ENCODE measurements around the gene CAMKMT. TPM values are rescaled to one million over a fixed set of nuclear protein-coding genes. Genes with fewer than 3 reads are reported as not detected.
"Not testable (repeated sequence)": the region's sequence is repeated elsewhere in the genome, so short reads cannot be mapped to it uniquely, and the experiment has no call there.

The CAMKMT gene
- total RNA-seq, 2 donors from 2014 or later: 12.0 to 12.6 TPM

- no peak for DNase-seq (ENCODE audit: low spot score)
- intact Hi-C loops (cut with DNase I): no loop called here
Observed at GRCh38 chr2:44570271-44570670, 208.5 kb downstream of the CAMKMT start.

GRCh38 chr2:44570777-44571176 is 209.0 kb downstream of the CAMKMT start:
- no peak for DNase-seq (ENCODE audit: low spot score)
- intact Hi-C loops (cut with DNase I): no loop called here

- no peak for DNase-seq (ENCODE audit: low spot score)
- intact Hi-C loops (cut with DNase I): no loop called here
Observed at GRCh38 chr2:44572196-44572900, 210.6 kb downstream of the CAMKMT start.

GRCh38 chr2:44573996-44574395 is 212.2 kb downstream of the CAMKMT start:
- no peak for DNase-seq (ENCODE audit: low spot score)
- intact Hi-C loops (cut with DNase I): no loop called here

GRCh38 chr2:44578471-44579093 is 216.8 kb downstream of the CAMKMT start:
- no peak for DNase-seq (ENCODE audit: low spot score)

GRCh38 chr2:44579115-44579836 is 217.5 kb downstream of the CAMKMT start:
- no peak for DNase-seq (ENCODE audit: low spot score)
- intact Hi-C loops (cut with DNase I): no loop called here

More at GRCh38 chr2:44578471-44579093, 216.8 kb downstream of the CAMKMT start:
- intact Hi-C loops (cut with DNase I): no loop called here

- no peak for DNase-seq (ENCODE audit: low spot score)
- intact Hi-C loops (cut with DNase I): loop anchor here in 1 of 2 donors (10.0 kb wide), 1 partner anchor 1235 kb away; no protein-coding TSS in a partner anchor
Observed at GRCh38 chr2:44579837-44580230, 218.1 kb downstream of the CAMKMT start.

- no peak for DNase-seq (ENCODE audit: low spot score)
- intact Hi-C loops (cut with DNase I): loop anchor here in 1 of 2 donors (10.0 kb wide), 1 partner anchor 1236 kb away; no protein-coding TSS in a partner anchor
Observed at GRCh38 chr2:44580875-44581515, 219.2 kb downstream of the CAMKMT start.

- DNase-seq (ENCODE audit: low spot score): no peak
- intact Hi-C loops (cut with DNase I): loop anchor here in 1 of 2 donors (10.0 kb wide), 1 partner anchor 1238 kb away; no protein-coding TSS in a partner anchor
Observed at GRCh38 chr2:44582363-44583008, 220.7 kb downstream of the CAMKMT start.

GRCh38 chr2:44595615-44596014 is 233.9 kb downstream of the CAMKMT start:
- intact Hi-C loops (cut with DNase I); DNase-seq (ENCODE audit: low spot score): not testable (repeated sequence)

GRCh38 chr2:44596537-44597320 is 235.0 kb downstream of the CAMKMT start:
- no peak for DNase-seq (ENCODE audit: low spot score)
- intact Hi-C loops (cut with DNase I): no loop called here

GRCh38 chr2:44598330-44599119 is 236.8 kb downstream of the CAMKMT start:
- DNase-seq (ENCODE audit: low spot score): no peak

GRCh38 chr2:44599130-44599529 is 237.4 kb downstream of the CAMKMT start:
- intact Hi-C loops (cut with DNase I): no loop called here
- DNase-seq (ENCODE audit: low spot score): no peak

More at GRCh38 chr2:44598330-44599119, 236.8 kb downstream of the CAMKMT start:
- intact Hi-C loops (cut with DNase I): no loop called here

GRCh38 chr2:44602446-44602845 is 240.7 kb downstream of the CAMKMT start:
- DNase-seq (ENCODE audit: low spot score): no peak
- intact Hi-C loops (cut with DNase I): no loop called here

GRCh38 chr2:44605511-44605910 is 243.8 kb downstream of the CAMKMT start:
- no peak for DNase-seq (ENCODE audit: low spot score)
- intact Hi-C loops (cut with DNase I): loop anchor here in 1 of 2 donors (5.0 kb wide), 1 partner anchor 592 kb away; no protein-coding TSS in a partner anchor

GRCh38 chr2:44612276-44612675 is 250.5 kb downstream of the CAMKMT start:
- no peak for DNase-seq (ENCODE audit: low spot score)
- intact Hi-C loops (cut with DNase I): no loop called here

- DNase-seq (ENCODE audit: low spot score): no peak
- intact Hi-C loops (cut with DNase I): no loop called here
Observed at GRCh38 chr2:44614940-44615339, 253.2 kb downstream of the CAMKMT start.

All from posterior vena cava (tissue), 2 donors.